ENCODE results near the gene TMEM121.

Gene TMEM121

DNA sequence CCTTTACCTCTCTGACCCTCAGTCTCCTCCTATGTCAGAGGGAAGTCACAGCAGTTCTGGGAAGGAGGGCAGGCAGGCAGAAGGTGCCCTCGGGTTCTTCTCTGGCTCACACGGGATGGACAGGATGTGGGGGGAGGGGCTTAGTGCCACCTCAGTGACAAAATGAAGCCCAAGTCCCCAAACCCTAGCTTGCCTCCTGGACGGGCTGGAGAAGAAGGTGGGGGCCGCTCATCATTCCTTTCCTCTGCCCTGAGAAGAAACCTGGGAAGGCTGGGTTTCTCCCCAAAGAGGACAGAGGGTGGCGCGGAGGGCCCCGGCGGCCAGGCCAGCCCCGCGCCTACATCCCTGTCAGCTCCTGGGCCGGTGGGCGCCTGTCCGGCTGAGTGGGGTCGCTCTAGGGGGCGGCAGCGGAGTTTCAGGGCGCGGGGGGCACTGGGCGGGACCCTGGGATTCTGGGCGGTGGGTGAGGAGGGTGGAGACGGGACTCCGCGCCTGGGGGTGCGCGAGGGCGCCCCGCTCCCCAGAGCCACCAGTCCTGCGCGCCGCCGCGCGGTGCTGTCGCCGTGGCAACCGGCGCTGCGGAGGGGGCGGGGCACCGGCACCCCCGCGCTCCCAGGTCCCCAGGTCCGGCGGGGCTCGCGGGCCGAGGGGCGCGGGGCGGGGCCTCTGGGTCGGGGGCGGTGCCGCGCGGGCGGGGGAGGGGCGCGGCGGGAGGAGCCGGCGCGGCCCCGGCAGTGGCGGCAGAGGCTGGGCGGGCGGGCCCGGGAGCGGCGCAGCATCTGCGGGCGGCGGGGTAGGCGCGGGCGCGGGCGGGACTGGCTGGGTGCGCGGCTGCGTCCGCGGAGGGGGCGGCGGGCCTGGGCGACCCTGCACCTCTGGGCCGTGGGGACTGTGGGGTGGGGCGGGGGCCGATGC lies at the start of gene TMEM121:
TMEM121 (plus strand) TSS at position 723 of the 915 bp plus-strand sequence. CDS start 2,252 bp downstream, outside the sequence.
- no peak for DNase-seq (ENCODE audit: low read depth)

DNA sequence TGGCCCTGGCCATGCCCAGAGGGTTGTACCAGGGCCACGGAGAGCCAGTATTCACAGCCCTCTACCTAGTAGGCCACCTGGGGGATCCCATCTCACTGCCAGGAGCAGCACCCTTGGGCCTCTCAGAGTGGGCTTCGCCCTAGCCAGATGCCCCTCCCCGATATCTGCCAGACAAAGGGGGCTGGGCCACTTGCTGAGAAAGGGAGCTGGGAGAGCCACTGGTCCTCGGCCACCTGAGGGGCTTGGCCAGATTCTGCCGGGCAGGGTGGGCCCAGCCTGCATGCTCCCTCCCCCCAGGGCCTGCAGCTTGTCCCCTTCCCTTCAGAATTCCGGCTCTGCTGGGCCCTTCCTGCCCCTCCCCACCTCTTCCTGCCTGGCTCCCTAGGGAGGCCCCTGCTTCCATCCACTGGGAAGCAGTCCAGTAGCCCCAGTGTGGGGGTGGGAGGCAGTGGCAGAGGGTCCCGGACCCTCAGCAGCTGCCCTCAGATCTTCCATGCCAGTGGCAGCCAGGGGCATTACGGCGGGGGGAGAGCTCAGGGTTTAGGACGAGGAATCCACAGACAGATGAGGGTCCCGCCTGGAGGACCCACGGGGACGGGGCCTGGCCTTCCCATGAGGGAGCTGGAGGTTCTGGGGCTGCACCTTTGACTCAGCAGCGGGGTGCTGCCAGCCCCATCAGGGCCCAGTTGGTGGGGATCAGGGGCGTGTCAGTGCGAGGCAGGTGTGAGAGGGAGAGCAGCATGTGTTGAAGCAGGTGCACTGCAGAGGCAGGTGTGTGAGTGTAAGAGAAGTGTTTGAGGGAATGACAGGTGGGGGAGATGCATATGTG lies 49.3 kb upstream of the TMEM121 start:
- no peak for DNase-seq (ENCODE audit: low read depth)

DNA sequence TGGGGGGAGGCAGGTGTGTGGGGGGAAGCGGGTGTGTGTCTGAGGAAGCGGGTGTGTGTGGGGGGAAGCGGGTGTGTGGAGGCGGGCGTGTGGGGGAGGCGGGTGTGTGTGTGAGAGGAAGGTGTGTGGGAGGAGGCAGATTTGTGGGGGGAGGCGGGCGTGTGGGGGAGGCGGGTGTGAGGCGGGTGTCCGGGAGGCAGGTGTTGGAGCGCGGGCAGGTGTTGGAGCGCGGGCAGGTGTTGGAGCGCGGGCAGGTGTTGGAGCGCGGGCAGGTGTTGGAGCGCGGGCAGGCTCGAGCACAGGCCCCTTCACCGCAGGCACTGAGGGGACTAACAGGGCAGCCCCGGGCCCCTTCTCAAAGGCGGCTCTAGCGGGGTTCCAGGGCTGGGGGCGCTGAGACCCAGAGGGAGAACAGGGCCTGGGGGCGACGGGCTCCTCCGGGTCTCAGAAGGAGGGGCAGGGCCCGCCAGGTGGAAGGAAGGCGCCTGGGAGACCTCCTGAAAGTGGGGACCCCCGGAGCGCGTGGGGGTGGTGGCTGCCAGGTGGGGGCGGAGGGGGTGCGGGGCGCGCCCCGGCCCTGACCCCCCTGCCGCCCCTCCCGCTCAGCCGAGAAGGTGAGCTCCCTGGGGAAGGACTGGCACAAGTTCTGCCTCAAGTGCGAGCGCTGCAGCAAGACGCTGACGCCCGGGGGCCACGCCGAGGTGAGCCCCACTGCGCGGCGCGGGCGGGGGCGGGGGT lies 48.6 kb upstream of the TMEM121 start:
- no peak for DNase-seq (ENCODE audit: low read depth)

DNA sequence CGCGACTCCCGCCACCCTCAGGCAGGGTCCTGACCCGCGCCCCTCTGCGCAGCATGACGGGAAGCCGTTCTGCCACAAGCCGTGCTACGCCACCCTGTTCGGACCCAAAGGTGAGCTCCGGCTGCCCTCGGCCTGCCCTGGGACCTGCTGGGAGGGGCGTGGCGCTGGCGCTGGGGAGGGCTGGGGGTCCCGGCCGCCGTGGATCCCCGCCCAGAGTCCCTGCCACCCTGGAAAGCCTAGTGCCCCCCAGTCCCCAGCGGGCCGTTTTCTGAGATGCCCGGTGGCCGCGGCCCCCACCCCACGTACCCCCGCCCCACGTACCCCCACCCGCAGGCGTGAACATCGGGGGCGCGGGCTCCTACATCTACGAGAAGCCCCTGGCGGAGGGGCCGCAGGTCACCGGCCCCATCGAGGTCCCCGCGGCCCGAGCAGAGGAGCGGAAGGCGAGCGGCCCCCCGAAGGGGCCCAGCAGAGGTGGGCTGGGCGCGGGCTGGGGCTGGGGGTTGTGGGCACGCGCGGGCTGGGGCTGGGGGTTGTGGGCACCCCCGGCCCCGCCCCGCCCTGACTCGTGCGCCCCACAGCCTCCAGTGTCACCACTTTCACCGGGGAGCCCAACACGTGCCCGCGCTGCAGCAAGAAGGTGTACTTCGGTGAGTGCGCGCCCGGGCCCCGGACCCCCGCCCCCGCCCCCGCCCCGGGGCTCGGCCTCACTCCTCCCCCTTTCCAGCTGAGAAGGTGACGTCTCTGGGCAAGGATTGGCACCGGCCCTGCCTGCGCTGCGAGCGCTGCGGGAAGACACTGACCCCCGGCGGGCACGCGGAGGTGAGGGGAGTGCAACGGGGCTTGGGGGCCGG lies 47.8 kb upstream of the TMEM121 start:
- DNase-seq (ENCODE audit: low read depth), result no peak

DNA sequence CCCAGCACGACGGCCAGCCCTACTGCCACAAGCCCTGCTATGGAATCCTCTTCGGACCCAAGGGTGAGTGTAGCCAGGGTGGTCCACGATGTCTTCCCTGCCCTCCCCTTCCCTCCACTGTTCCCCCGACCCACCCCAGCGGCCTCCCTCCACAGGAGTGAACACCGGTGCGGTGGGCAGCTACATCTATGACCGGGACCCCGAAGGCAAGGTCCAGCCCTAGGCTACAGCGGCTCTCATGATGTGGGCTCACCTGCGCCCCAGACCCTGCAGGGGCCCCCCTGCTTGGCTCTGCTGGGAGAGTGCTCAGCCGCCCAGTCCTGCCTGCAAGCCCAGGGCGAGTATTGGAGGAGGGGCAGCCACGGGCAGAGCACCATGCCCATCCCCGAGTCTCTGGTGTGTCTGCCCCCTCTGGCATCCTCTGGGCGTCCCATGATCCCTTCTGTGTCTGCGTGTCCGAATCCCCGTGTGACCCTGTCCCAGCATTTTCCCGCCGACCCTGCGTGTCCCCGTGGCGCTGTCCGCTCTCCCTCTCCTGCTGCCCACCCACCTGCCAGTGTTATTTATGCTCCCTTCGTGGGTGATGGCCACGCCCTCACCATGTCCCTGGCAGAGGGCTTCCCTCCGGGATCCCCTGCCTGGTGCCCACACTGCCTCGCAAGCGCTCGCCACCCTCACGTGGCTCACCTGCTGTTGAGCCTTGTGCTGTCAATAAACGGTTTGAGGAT lies 46.8 kb upstream of the TMEM121 start:
- no peak for DNase-seq (ENCODE audit: low read depth)

DNA sequence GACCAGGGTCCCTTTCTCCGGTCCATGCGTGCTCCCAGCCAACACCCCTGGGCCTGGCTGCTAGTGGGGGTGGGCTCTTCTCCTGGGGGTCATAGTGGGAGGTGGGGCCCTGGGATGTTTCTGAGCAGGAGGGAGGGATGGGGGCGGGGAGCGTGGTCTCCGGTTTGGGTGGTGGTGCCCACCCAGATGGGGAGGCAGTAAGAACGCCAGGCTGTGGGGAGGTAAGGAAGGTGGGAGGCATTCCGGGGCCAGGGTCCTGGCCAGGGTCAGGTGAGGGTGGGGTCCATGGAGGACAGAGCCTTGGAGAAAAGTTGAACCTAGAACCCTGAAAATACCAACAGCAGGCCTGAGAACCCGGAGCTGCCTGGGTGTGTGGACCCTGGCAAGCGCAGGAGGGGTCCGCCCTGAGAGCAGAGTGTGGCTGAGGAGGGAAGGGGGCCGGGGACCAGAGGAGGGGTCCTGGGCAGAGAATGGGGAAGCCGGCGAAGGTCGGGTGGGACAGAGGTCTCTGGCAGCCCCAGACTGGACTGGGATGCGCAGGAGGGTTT lies 46.1 kb upstream of the TMEM121 start:
- no peak for DNase-seq (ENCODE audit: low read depth)

DNA sequence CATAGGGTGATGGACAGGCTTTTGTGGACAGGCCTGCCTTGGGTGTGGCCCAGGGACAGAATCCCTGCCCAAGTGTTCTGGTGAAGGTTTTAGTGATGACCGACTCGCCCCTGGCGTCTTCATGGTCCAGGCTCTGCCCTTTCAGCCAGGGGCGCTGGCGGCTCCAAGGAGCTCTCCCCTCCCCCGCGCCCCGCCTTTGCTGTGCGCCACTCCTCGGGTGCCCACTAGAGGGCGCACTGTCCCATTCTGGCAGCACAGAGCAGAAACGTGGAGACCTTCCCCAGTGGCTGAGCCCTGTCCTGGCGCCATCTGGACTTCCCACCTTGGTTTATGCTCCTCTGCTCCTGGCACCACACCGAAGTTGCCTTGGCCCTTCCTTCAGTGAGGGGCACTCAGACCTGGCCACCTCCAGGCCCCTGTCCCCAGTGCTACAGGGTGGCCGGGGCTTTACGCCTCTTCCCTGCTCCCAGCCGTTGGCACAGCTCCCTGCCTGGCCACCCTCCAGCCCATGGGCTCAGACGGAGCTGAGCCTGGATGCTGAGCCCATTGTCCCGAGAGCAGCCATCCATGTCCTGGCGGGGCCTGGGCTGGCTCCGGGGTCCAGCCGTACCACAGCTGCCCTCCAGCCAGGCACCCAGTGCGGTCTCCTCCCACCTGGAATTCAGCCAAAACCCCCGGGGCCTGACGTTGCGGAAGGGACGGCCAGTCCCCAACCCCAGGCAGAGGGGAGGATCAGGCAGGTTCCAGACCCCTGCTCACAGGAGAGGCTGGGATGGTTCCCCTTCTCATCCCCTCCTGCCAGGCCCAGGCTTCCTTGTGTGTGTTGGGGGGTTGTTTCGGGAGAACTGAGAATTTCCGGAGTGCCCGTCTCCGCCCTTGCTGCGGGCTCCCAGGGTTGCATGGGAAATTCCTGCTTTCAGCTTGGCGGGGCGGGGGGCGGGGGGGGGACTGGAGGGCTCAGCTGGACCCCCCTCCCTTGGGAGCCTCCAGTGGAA lies 45.3 kb upstream of the TMEM121 start:
- no peak for DNase-seq (ENCODE audit: low read depth)

DNA sequence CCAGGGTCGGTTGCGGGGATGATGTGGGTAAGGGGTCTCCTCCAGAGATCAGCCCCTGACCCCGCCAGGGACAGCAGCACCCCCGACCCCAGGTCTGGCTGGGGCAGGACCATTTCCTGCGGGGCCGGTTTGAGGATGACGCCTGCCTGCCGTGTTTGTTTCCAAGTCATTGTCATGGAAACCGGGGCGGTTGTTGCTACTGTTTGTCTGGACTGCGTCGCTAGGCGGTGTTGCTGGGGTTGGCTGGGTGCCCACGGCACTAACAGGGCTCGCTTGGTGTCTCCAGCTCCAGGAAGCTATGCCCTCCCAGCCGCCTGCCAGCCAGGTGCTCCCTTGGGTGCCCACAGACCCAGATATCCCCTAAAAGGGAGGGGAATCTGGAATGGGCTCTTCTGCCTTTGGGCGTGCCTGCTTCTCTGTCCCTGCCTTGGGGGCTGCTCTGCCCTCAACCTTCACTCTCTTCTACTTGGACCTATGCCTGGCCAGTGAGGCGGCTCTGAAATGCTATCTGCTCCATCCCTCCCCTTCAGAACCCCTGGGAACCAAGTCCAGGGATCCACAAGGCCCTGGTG lies 44.4 kb upstream of the TMEM121 start:
- DNase-seq (ENCODE audit: low read depth), result peak; percentile 89

DNA sequence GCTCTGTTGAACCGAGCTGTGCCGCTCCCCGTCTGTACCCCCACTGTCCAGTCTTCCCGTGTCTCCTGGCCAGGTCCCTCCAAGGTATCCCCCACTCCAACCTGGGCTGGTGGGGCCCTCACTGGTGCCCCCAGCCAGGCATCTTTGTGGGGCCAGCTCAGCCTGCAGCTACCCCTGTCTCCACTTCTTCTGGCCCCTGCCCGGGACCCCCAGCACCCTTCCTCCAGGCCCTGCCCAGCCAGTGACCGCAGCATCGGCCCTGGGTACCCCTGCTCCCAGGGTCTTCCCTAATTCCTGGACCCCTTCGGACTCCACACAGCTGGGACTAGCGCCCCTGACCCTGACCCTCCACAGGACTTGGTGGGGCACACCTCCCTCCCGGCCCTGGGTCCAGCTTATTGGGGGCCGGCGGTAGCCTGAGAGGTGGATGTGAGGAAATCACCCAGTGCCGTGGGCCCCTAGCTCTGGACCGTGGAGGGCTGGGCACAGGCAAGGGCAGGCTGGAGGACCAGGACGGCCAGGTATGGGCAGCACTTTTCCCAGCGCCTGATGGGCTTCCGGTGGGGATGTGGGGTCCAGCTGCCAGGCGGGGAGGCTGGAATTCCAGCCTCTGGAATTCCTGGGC lies 43.8 kb upstream of the TMEM121 start:
- no peak for DNase-seq (ENCODE audit: low read depth)

DNA sequence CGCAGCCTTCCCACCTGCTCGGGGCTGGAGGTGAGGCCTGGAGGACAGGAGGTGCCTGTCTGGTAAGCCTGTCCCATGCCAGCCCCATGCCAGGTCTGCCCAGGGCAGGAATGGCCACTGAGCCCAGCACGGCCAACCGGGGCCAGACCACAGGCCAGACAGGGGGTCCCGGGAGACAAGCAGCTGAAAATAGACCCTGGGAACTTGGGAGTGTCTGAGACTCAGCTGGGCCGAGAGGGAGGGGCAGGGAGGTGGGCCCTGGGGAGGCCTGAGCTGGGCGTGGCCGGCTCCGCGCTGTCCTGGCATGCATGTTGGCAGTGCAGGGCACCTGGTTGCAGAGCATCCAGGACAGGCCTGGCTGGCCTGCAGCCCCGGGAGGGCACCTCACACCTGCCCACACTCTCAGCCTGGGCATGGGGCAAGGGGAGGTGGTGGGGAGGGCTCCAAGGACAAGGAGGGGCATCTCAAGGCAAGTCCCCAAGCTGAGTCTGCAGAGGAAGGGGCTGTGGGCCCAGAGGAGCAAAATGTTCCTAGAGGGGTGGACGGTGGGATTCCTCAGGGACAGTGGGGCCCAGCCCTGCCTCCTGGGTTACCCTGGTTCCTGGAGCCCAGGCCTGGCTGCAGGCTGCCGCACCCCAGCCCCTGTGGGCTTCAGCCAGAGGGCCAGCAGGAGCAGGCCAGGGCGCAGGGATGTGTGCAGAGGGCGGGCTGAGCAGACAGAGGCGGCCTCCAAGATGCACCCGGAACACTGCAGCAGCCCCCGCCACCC lies 42.9 kb upstream of the TMEM121 start:
- no peak for DNase-seq (ENCODE audit: low read depth)

DNA sequence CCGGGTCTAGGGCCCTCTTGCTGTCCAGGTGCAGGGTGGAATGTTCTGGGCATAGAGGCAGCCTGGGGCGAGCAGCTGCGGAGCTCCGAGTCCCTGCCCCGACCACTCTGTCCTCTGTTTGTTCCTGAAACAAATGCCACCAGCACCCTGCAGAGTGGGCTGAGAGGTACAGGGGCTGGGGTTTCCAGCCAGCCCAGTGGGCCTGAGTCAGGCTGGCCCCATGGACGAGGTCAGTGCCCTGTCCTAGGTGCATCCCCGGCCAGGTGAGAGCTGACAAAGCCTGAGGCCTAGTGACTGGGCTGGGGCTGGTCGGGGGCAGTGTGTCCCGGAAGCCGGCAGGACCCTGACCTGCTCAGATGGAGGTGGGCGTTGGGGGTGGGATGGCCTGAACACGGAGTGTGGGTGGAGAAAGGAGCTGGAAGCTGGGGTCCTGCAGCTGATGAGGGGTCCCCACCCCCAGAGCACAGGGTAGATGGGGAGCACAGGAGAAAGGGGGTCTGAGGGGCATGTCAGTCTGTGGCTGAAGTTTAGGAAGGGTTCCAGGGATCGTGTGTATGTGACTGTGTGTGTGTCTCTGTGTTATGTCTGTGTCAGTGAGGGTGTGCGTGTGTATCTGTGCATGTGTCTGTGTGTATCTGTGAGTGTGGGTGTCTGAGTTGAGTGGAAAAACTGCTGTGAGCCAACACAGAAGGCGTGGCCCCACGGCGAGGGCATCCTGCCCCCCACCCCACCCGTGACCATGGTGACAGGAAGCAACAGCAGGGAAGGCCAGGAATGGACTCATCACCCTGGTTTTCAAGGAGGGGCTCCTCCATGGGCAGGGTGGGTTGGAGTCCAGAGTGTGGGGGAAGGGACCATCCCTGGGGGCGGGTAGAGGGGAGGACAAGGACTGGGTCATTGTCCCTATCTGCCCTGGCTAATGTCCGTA lies 42.0 kb upstream of the TMEM121 start:
- no peak for DNase-seq (ENCODE audit: low read depth)

DNA sequence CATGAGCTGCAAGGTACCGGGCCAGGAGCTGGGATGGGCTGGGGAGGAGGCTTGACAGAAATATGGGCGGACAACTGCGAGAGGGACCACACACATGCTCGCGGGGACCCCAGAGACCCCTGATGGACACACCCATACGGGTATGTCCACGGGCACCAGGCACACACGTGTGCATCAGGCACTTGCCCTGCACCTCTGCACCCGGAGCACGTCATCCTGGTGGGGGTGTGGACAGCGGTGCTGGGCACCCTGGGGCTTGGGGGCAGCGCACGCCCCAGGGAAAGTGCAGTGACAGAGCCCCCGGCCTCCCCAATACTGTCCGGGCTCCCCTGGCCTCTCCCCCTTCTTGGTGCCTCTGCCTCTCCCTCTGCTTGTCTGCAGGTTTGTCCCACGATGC lies 41.4 kb upstream of the TMEM121 start:
- DNase-seq (ENCODE audit: low read depth), result no peak

DNA sequence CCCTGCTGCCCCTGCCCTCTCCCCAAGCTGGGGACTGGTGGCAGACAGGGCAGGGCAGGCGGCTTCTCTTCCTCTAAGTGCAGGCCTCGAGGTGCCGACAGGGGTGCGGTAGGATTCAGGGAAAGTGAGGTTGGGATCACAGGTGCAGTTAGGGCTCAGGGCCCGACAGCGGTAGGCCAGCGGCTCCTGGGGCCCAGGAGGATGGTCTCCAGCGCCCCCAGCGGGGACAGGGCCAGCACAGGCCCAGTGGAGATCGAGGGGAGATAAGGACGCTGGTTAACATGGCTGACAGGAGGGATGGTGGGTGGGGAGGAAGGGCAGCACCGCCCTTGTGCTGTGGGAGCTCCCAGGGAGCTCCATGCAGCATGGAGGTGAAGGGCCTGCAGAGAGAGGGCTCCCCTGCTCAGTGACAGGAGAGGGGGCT lies 40.6 kb upstream of the TMEM121 start:
- DNase-seq (ENCODE audit: low read depth), result no peak

DNA sequence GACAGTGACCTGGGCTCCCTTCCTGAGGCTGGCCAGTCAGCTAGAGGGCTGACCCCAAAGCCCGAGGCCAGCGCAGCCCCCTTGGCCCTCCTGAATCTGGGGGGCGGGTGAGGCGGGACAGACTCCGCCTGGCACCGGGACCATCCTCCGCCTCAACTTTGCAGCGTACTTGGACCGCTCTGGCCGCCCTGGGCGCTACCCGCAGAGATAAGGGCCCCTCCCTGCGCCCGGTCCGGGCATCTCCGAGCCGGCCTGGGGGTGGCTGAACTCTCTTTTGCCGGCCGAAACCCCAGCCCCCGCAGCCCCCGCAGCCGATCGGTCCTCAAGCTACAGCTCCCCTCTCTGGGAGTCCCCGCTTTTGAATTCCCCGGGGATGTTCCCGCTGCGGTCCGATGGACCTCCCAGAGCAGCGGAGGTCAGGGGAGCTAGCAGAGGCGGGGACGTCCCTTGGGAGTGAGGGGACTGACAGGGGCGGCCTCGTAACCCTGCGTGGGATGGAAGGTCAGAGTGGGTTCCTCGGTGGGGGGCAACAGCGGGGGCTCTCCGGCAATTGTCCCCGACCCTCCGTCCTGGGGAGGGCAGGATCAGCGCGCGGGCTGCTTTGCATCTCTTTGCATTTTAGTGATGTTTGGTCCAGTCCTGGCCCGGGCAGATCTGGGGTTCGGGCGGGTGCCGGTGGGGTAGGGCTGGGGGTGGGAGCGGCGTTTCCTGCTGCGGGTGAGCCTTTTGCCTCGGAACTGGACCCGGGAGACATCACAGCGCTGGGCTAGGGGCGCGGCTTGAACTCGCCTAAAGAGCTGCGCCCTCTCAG lies 40.0 kb upstream of the TMEM121 start, which contains the start of gene CRIP1:
CRIP1 (plus strand) TSS at position 724 of the 811 bp plus-strand sequence. CDS start 374 bp downstream, outside the sequence.
- DNase-seq (ENCODE audit: low read depth), result no peak

DNA sequence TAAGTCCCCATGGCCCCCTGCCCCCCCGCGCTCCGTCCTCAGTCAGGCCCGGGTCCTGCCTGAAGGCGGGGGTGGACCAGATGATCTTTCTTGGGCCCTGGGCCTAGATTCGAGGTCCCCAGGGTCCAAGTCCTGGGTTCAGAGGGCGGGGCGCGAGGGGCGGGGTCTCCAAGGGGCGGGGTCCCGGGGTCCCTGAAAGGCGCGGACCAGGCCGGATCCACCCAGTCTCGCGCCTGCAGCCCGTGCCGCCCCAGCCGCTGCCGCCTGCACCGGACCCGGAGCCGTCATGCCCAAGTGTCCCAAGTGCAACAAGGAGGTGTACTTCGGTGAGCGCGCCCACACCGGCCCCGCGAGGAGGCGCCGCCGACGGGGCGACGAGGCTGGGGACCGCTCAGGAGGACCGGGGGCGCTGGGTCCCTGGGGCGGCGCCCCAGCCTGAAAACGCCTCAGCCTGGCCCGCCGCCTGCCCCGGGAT lies 39.4 kb upstream of the TMEM121 start:
- no peak for DNase-seq (ENCODE audit: low read depth)
